Rectal smooth muscle tissue (tissue), 1 donor: ENCODE data around the gene ACTR1B.
A peak's percentile ranks its signal among the peaks of the same experiment; 100 is the strongest.
"Not testable (repeated sequence)": the region's sequence is repeated elsewhere in the genome, so short reads cannot be mapped to it uniquely, and the experiment has no call there.

Experiments used
- H3K27ac ChIP-seq: one replicate; pipeline ENCODE4 v1.7.0; 2013; ENCODE audit warnings: low read depth, low read length, inconsistent platforms
- H3K27me3 ChIP-seq: one replicate; pipeline ENCODE4 v1.7.0; 2013; ENCODE audit warnings: low read length; ENCODE audit not compliant: control insufficient read depth, insufficient read depth
- H3K36me3 ChIP-seq: one replicate; pipeline ENCODE4 v1.7.0; 2013; ENCODE audit warnings: low read length; ENCODE audit not compliant: control insufficient read depth, insufficient read depth
- H3K4me1 ChIP-seq: one replicate; pipeline ENCODE4 v1.7.0; 2013; ENCODE audit warnings: low read length; ENCODE audit not compliant: control insufficient read depth, insufficient read depth
- H3K4me3 ChIP-seq: one replicate; pipeline ENCODE4 v1.7.0; 2013; ENCODE audit warnings: low read length
- H3K9ac ChIP-seq: one replicate; pipeline ENCODE4 v1.7.0; 2013; ENCODE audit warnings: low read length

Gene ACTR1B

GRCh38 chr2:97663962-97664635, at the start of gene ACTR1B:
Gene ACTR1B, minus strand, starts transcription at chr2:97664044. Its CDS starts 154 bp downstream, at chr2:97663890.
- H3K36me3 ChIP-seq: peaks cover 11% of the 10 kb centered on the region
- H3K4me1 ChIP-seq: peaks cover 13% of the 10 kb centered on the region

DNA sequence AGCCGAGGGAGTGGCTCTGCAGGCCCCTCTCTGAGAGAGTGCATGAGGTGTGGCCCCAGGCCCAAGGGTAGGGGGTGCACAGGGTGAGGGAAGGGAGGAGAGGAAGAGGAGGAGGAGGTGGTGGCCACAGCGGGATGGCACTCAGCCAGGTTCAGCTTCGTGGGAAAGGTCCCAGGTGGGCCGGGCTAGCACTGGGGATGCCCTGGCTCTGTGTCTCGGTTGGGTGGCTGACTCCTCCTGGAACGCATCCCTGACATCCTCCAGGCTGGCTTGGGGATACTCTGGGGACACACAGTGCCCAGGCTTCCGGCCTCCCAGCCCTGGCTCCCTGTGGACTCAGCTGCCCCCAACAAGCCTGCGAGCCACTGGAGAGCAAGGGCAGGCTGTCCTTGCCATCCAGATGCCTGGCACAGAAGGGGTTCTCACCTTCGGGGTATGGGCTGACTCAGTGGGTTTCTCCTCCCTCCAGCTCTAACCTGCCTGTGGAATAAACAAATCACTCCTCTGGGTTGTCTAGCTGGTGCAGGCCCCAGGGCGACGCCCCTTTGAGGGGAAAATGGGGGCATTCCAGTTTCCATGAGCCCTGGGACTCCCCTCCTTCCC, 49.0 kb upstream of the ACTR1B start:
- Histone ChIP-seq H3K9ac (no peak overlapping the region), H3K36me3 (no peaks in the 10 kb centered on the region), H3K4me1 (no peaks in the 10 kb centered on the region), H3K27ac (no peak overlapping the region), H3K4me3 (no peak overlapping the region), H3K27me3 (no peaks in the 10 kb centered on the region)

More at GRCh38 chr2:97663962-97664635, at the start of gene ACTR1B:
- peak within 1 kb of the TSS; percentile 76 for H3K4me3 ChIP-seq
- peak within 1 kb of the TSS; percentile 89 for H3K27ac ChIP-seq
- peak within 1 kb of the TSS; percentile 83 for H3K9ac ChIP-seq
- no peaks in the 10 kb centered on the region for H3K27me3 ChIP-seq

GRCh38 chr2:97712175-97712574, 48.3 kb upstream of the ACTR1B start:
- H3K36me3 ChIP-seq, H3K9ac ChIP-seq, H3K27ac ChIP-seq, H3K4me3 ChIP-seq, H3K27me3 ChIP-seq, H3K4me1 ChIP-seq: not testable (repeated sequence)

DNA sequence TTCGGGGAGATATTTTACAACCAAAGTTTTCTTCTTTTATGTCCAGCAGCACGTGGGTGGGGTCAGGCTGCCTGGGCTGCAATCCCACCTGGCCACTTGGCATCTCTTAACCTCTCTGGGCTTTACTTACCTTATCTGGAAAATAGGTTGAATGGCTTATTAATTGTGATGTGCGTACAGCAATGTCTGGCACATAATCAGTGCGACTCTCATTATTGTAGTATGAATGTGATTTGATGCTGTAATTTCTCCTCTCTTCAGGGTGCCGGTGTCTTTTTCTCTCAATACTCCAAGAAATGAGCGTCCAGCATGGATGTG, 47.5 kb upstream of the ACTR1B start:
- Histone ChIP-seq H3K27ac (no peak overlapping the region), H3K36me3 (no peaks in the 10 kb centered on the region), H3K4me3 (no peak overlapping the region), H3K27me3 (no peaks in the 10 kb centered on the region), H3K4me1 (no peaks in the 10 kb centered on the region), H3K9ac (no peak overlapping the region)

DNA sequence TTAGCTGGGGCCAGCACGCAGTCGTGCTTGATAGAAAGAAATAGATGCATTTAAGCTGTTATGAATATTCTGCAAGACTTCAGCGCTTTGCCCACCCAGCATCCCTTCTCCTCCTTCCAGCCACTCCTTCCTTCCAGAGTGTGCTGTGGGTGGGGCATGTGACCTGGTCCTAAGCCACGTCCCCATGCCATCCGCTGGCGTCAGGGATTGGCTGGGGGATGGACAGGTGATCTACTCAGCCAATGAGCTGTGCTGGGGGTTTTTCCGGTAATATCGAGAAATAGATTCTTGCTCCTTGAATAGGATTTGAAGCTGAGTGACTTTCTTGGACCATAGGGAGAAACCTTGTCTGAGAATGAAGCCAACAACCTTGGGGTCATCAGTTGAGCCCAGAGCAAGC, 44.8 kb upstream of the ACTR1B start:
- Histone ChIP-seq H3K36me3 (no peaks in the 10 kb centered on the region), H3K27ac (no peak overlapping the region), H3K4me1 (no peaks in the 10 kb centered on the region), H3K4me3 (no peak overlapping the region), H3K27me3 (no peaks in the 10 kb centered on the region), H3K9ac (no peak overlapping the region)

DNA sequence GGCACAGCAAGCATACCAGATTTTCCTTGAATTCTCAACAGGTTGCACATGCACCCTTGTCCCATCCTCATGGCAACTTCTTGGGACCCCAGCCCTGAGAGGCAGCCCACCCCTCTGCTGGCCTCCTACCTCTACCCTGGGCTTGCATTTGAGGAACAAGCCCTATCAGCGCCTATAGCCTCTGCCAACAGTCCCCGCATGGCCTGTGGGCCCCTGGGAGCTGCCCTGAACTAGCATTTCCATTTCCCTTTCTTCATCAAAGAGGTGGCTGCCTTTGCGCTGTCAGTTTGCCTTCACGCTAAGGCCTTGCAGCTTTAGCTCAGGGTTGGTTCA, 44.2 kb upstream of the ACTR1B start:
- Histone ChIP-seq H3K27me3 (no peaks in the 10 kb centered on the region), H3K36me3 (no peaks in the 10 kb centered on the region), H3K4me3 (no peak overlapping the region), H3K27ac (no peak overlapping the region), H3K4me1 (no peaks in the 10 kb centered on the region), H3K9ac (no peak overlapping the region)

DNA sequence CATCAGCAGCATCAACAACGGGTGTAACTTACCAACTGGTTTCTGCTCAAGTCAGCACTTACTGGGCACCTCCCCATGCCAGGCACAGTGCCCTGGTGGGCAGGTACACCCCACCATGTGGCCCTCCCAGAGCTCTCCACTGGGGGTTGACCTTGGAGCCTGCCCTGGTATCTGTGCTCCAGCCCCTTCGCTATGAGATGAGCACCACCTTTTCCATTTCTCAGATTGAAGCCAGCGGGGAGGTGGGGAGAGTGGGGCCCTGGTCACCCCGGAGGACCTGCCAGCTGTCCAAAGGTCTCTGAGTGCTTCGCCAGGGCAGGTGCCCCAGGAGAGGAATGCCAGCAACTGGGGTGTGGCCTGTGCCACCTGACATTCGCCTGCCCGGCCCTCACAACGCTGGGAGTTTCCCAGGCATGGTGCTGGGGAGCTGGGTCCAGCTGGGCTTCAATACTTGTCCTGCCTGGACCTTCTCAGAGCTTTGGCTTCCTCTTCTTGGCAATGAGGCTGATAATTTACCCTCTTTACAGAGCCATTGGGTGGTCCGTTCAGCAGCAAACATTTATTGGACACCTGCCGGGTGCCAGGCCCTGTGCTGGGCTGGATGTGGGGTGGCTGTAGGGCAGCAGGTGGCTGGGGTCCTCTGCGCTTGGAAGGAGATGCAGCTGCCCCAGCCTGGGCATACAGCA, 43.7 kb upstream of the ACTR1B start:
- Histone ChIP-seq H3K27ac (no peak overlapping the region), H3K27me3 (no peaks in the 10 kb centered on the region), H3K9ac (no peak overlapping the region), H3K36me3 (no peaks in the 10 kb centered on the region), H3K4me3 (no peak overlapping the region), H3K4me1 (no peaks in the 10 kb centered on the region)

DNA sequence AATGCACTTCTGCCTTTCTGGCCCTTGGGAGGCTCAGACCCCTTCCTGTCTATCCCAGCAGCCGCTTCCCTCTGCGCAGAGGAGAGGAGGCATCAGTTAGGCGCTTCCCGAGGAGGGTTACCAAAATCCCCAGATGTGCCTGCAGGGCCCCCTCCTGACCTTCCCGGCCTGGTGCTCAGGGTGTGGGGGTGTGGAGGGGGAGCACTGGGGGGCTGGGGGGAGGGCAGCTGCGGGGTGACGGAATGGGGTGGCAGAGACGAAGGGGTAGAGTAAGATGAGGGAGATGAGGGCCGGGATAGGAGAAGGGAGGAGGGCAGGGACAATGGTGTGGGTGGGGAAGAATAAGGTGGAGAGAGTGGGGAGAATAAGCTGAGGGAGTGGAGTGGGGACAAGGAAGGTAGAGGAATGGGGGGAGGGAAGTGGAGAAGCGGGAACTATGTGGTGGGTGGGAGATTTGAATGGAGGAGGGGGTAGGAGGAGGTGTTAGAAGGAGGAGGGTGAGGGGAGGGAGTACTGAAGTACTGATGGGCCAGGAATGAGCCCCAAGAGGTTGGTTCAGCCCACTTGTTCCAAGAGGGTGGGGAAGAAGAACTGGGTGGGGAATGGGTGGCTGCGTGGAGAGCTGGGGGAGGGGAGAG, 43.0 kb upstream of the ACTR1B start:
- Histone ChIP-seq H3K4me1 (no peaks in the 10 kb centered on the region), H3K36me3 (no peaks in the 10 kb centered on the region), H3K27me3 (no peaks in the 10 kb centered on the region), H3K9ac (no peak overlapping the region), H3K27ac (no peak overlapping the region), H3K4me3 (no peak overlapping the region)

- H3K9ac ChIP-seq: no peak overlapping the region
- no peak overlapping the region for H3K27ac ChIP-seq
- H3K4me1 ChIP-seq: no peaks in the 10 kb centered on the region
- no peaks in the 10 kb centered on the region for H3K36me3 ChIP-seq
- H3K4me3 ChIP-seq: no peak overlapping the region
- no peaks in the 10 kb centered on the region for H3K27me3 ChIP-seq
These were observed 42.3 kb upstream of the ACTR1B start for GRCh38 chr2:97706112-97706511.

DNA sequence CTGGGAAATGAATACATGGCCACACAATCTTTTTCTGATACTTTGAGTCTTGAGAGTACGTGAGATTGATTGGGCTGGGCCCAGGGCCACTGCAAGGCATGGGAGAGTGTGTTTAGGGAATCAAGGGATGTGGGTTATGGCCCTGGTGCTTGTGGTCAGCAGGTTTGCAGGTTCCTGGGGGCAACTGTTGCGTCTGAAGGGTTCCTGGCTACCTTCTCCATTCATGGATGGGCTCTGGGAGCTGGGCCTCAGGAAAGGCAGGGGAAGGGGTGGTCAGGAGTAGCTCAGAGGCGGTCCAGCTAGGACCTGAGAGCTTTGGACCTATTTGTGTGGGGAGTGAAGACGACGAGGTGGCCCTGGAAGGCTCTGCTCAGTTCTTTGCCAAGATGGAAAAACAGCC, 41.1 kb upstream of the ACTR1B start:
- Histone ChIP-seq H3K27ac (no peak overlapping the region), H3K4me3 (no peak overlapping the region)

DNA sequence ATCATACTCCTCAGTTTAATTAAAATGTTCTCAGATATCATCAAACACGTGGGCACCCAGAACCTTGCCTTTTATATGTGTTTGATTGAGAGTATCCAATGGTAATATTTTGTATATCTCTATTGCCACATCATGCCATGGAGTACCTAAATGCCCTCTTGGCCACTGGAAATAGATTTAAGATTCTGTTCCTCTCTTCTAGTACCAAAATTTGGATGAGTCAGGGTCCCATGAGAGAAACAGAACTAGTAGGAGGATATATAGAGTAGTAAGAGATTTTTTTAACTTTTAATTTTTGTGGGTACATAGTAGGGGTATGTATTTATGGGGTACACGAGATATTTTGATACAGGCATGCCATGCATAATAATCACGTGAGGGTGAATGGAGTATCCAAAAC, 39.9 kb upstream of the ACTR1B start:
- Histone ChIP-seq H3K27me3 (no peaks in the 10 kb centered on the region), H3K36me3 (no peaks in the 10 kb centered on the region), H3K9ac (no peak overlapping the region), H3K4me3 (no peak overlapping the region), H3K27ac (no peak overlapping the region), H3K4me1 (no peaks in the 10 kb centered on the region)

More for the DNA sequence above, 41.1 kb upstream of the ACTR1B start:
- Histone ChIP-seq H3K9ac (no peak overlapping the region), H3K36me3 (no peaks in the 10 kb centered on the region), H3K4me1 (no peaks in the 10 kb centered on the region), H3K27me3 (no peaks in the 10 kb centered on the region)

- Histone ChIP-seq H3K9ac (no peak overlapping the region), H3K27me3 (no peaks in the 10 kb centered on the region), H3K4me3 (no peak overlapping the region), H3K36me3 (no peaks in the 10 kb centered on the region), H3K4me1 (no peaks in the 10 kb centered on the region), H3K27ac (no peak overlapping the region)
These were observed 39.1 kb upstream of the ACTR1B start for GRCh38 chr2:97702731-97703470.
